Measurements from ENCODE around the gene ROR1. TPM values are rescaled to one million over a fixed set of nuclear protein-coding genes. Genes with fewer than 3 reads are reported as not detected.

Gene ROR1
- total and polyA plus RNA-seq, 9 of the 15 experiments (the other 6 are each of a cell fraction or from before 2014, with no cell fraction given), result 0.02 TPM; not detected in 8

DNA sequence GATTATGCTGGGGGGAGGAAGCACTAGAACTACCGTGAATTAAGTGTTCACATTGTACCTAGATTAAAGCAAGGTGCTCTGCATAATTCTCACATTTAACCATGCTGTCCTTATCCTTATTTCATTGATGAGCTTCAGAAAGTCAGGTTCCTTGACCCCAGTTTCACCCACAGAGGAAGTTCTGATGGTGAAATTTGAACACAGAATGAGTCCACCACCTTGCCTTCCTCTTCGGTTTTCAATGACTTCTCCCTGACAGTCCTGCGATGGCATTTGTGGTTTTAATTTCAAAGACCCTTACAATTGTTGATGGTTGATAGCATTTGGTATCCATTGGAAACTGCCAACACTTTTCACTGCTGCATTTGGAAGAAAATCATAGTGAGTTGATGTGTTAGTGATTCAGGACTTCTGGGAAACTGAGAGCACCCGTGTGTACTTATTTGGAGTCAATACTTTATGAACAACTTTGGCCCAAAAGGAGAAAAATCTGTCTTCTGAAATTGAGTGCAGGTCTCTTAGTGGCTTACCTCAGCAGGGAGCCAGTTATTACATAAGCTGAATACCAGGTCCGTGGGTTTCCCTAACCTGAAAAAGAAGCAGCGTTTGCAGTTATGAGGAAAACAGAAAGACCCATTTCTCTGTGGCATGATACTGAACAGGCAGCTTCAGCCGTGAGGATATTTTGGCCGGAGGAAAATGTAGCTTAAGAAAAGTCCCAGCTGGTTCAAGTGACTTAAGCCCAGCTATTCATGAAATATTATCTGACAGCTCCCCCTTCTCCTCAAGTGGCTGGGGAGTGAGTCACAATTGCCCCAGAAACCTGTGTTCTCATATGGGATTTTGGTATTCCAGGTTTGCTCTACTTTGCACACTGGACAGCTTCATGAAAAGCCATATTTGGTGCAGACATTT lies 47.5 kb downstream of the ROR1 start (continued):
- TF ChIP-seq, protein P1, sequence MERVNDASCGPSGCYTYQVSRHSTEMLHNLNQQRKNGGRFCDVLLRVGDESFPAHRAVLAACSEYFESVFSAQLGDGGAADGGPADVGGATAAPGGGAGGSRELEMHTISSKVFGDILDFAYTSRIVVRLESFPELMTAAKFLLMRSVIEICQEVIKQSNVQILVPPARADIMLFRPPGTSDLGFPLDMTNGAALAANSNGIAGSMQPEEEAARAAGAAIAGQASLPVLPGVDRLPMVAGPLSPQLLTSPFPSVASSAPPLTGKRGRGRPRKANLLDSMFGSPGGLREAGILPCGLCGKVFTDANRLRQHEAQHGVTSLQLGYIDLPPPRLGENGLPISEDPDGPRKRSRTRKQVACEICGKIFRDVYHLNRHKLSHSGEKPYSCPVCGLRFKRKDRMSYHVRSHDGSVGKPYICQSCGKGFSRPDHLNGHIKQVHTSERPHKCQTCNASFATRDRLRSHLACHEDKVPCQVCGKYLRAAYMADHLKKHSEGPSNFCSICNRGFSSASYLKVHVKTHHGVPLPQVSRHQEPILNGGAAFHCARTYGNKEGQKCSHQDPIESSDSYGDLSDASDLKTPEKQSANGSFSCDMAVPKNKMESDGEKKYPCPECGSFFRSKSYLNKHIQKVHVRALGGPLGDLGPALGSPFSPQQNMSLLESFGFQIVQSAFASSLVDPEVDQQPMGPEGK (CRISPR knock-in tag; IDR thresholded peaks at IDR 0.05; ENCODE audit: borderline replicate concordance), result no peak
- TF ChIP-seq MXI1 (IDR thresholded peaks at IDR 0.05; ENCODE audit: low read depth, low read length) (no peak), SREBF1 (IDR thresholded peaks at IDR 0.05; ENCODE audit: borderline replicate concordance, low read depth, low read length) (no peak), SIN3A (IDR thresholded peaks at IDR 0.05; ENCODE audit: borderline replicate concordance in 2 of 2, control insufficient read depth in 1 of 2, low read depth in 2 of 2, low read length in 2 of 2) (no peak), PML (IDR thresholded peaks at IDR 0.05; ENCODE audit: low read length) (no peak)

DNA sequence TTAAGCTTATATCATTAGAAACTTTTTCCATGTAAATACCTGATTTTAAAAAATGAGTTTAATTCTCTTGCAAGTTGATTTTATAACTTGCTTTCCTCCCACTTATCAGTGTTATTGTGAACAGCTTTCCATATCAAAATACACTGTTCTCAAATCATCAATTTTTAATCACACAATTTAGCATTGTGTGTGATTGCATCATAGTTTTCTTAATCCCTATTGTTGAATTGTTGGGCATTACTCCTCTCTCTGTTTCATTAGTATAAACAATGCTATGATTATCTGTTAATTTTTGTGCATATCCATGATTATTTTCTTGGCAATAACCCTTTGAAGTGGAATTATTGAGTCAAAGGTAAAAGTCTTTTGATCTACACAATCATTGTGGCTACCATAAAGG lies 48.7 kb downstream of the ROR1 start:
- H4K20me1 ChIP-seq (replicated peaks; ENCODE audit: control insufficient read depth, insufficient read depth, low read length), result no peaks in the 10 kb centered on the region
- no peak overlapping the region for H3K4me3 ChIP-seq
- CTCF ChIA-PET (ENCODE audit: low intra/inter-chr PET ratio), result no interaction called here
- DNase-seq (ENCODE audit: extremely low read depth in 1 of 4, low spot score in 3 of 4) (no peak), ATAC-seq (no peak), FAIRE-seq (no peak)
- H3K79me2 ChIP-seq (ENCODE audit: control insufficient read depth, insufficient read depth, low read length), result no peaks in the 10 kb centered on the region
- in situ Hi-C loops (cut with MboI) (no loop called here), intact Hi-C loops (cut with micrococcal nuclease) (no loop called here)
- H3K4me2 ChIP-seq (ENCODE audit: insufficient read depth, low read length), result no peak overlapping the region
- H3K27ac ChIP-seq (ENCODE audit: extremely low read depth, low read depth, low read length), result no peak overlapping the region
- no TSS peak for BruUV-seq (replicated peaks)
- no peak overlapping the region for H2AFZ ChIP-seq (ENCODE audit: low read depth, low read length)
- H3K27me3 ChIP-seq (ENCODE audit: control insufficient read depth in 2 of 2, insufficient read depth in 2 of 2, low read length in 2 of 2), result no peaks in the 10 kb centered on the region
- H3K4me1 ChIP-seq (replicated peaks in 1 of 2; ENCODE audit: control insufficient read depth in 2 of 2, insufficient read depth in 2 of 2, low read length in 2 of 2), result no peaks in the 10 kb centered on the region
- no peaks in the 10 kb centered on the region for H3K36me3 ChIP-seq (ENCODE audit: control insufficient read depth, insufficient read depth, low read length)
- H3K9ac ChIP-seq (ENCODE audit: insufficient read depth in 1 of 2, low read depth in 2 of 2, low read length in 2 of 2), result no peak overlapping the region
- no peak for TF ChIP-seq RBM22 (IDR thresholded peaks at IDR 0.05; ENCODE audit: low read depth, low read length, poor library complexity, severe bottlenecking)
- TF ChIP-seq CEBPB (tag; IDR thresholded peaks at IDR 0.05), result peak; percentile 62
- no peak for TF ChIP-seq CEBPG (CRISPR knock-in tag; IDR thresholded peaks at IDR 0.05)
- TF ChIP-seq CEBPG (tag; conservative IDR thresholded peaks at IDR 0.05 in 1 of 2, IDR thresholded peaks at IDR 0.05 in 1 of 2), result peak in 1 of 2 experiments; percentile 82; a peak in 2 of 4 replicates
- TF ChIP-seq, protein P2, sequence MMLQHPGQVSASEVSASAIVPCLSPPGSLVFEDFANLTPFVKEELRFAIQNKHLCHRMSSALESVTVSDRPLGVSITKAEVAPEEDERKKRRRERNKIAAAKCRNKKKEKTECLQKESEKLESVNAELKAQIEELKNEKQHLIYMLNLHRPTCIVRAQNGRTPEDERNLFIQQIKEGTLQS (IDR thresholded peaks at IDR 0.05), result peak; percentile 44; the same call in 1 of the 2 replicates
- TF ChIP-seq, protein P2 (CRISPR knock-in tag; conservative IDR thresholded peaks at IDR 0.05), result no peak
- H3K9me1 ChIP-seq (ENCODE audit: control insufficient read depth, insufficient read depth, low read length), result no peaks in the 10 kb centered on the region
- POLR2A ChIA-PET, result no interaction called here
- H3K9me3 ChIP-seq (replicated peaks; ENCODE audit: control insufficient read depth, insufficient read depth, low read depth, low read length), result no peaks in the 10 kb centered on the region
